T-cell (primary cell): Measurements from ENCODE around the gene COQ4. TPM values are rescaled to one million over a fixed set of nuclear protein-coding genes. Genes with fewer than 3 reads are reported as not detected.

ENCODE experiments used
- total RNA-seq, 35 experiments: library from RNA in 6 of 35; stranded (reverse) in 6 of 35; fragments of 120-200 nt in 1 of 35; gene quantifications; one replicate each; pipeline versions ENCODE4 v1.2.1 to v1.2.4 and lab custom pipeline; 2013 to 2026

Gene COQ4
- total RNA-seq, 5 donors from 2014 or later (not counting 1 experiment from before 2014, with no cell fraction given), result 32.2 to 60.0 (median 54.5) TPM

Other genes with a start within 250 kb of the COQ4 start
- gene PTGES2, start 195.1 kb upstream of the COQ4 start, total RNA-seq, result 10 to 100 TPM; 60.2 to 91.7 (median 79.2) TPM
- gene LCN2, start 173.4 kb upstream of the COQ4 start, total RNA-seq, result not detected
- 10 to 100 TPM; 50.0 to 85.9 (median 81.4) TPM for gene BBLN, start 162.6 kb upstream of the COQ4 start, total RNA-seq
- 100 to 1,000 TPM; 143 to 163 (median 150) TPM for gene CIZ1, start 131.3 kb upstream of the COQ4 start, total RNA-seq
- 1 to 10 TPM in 4 of 5 donors, under 1 TPM in 1; 0.95 to 3.0 (median 1.8) TPM for gene DNM1, start 119.5 kb upstream of the COQ4 start, total RNA-seq
- 10 to 100 TPM; 49.6 to 71.3 (median 60.5) TPM for gene GOLGA2, start 46.8 kb upstream of the COQ4 start, total RNA-seq
- gene SWI5, start 46.6 kb upstream of the COQ4 start, total RNA-seq, result 10 to 100 TPM in 2 of 5 donors, 1 to 10 TPM in 3; 7.5 to 15.3 (median 9.7) TPM
- 10 to 100 TPM; 12.4 to 22.9 (median 21.9) TPM for gene TRUB2, start 392 bp upstream of the COQ4 start, total RNA-seq
- 10 to 100 TPM in 3 of 5 donors, 1 to 10 TPM in 2; 7.3 to 18.4 (median 17.5) TPM for gene SLC27A4, start 17.7 kb downstream of the COQ4 start, total RNA-seq
- gene URM1, start 48.5 kb downstream of the COQ4 start, total RNA-seq, result 10 to 100 TPM; 38.7 to 55.8 (median 52.5) TPM
- gene CERCAM, start 98.0 kb downstream of the COQ4 start, total RNA-seq, result 1 to 10 TPM in 4 of 5 donors, under 1 TPM in 1; 0.30 to 1.9 (median 1.3) TPM
- gene ODF2, start 133.2 kb downstream of the COQ4 start, total RNA-seq, result 10 to 100 TPM; 26.0 to 35.7 (median 33.1) TPM
- gene GLE1, start 181.9 kb downstream of the COQ4 start, total RNA-seq, result 10 to 100 TPM; 15.5 to 30.5 (median 29.1) TPM
- gene SPTAN1, start 229.7 kb downstream of the COQ4 start, total RNA-seq, result 100 to 1,000 TPM; 446 to 594 (median 461) TPM